Measurements from ENCODE around the gene EFNA5. TPM values are rescaled to one million over a fixed set of nuclear protein-coding genes. Genes with fewer than 3 reads are reported as not detected.

EFNA5 gene
- total RNA-seq, 1 donor from 2014 or later: 38.9 TPM

- no peak overlapping the region for H3K4me3 Mint-ChIP-seq (ENCODE audit: unreplicated experiment)
- no peaks in the 10 kb centered on the region for H3K36me3 Mint-ChIP-seq (ENCODE audit: low read depth)
- no peaks in the 10 kb centered on the region for H3K27me3 Mint-ChIP-seq (ENCODE audit: low read depth)
- TF ChIP-seq CTCF (IDR thresholded peaks at IDR 0.05): no peak
- no peak overlapping the region for H3K27ac Mint-ChIP-seq (ENCODE audit: unreplicated experiment)
- peaks cover 25% of the 10 kb centered on the region for H3K4me1 Mint-ChIP-seq (ENCODE audit: low read depth)
- no peak for DNase-seq (ENCODE audit: low spot score)
- H3K9me3 Mint-ChIP-seq (ENCODE audit: low read depth): no peaks in the 10 kb centered on the region
Measured at GRCh38 chr5:107484281-107484680, 186.5 kb downstream of the EFNA5 start.

- Mint-ChIP-seq H3K9me3 (ENCODE audit: low read depth) (no peaks in the 10 kb centered on the region), H3K4me1 (ENCODE audit: low read depth) (peaks cover 25% of the 10 kb centered on the region), H3K4me3 (ENCODE audit: unreplicated experiment) (no peak overlapping the region), H3K27me3 (ENCODE audit: low read depth) (no peaks in the 10 kb centered on the region), H3K27ac (ENCODE audit: unreplicated experiment) (peak overlapping the region; percentile 4), H3K36me3 (ENCODE audit: low read depth) (no peaks in the 10 kb centered on the region)
- no peak for DNase-seq (ENCODE audit: low spot score)
- no peak for TF ChIP-seq CTCF (IDR thresholded peaks at IDR 0.05)
Measured at GRCh38 chr5:107483231-107484024, 187.3 kb downstream of the EFNA5 start.

- H3K4me3 Mint-ChIP-seq (ENCODE audit: unreplicated experiment): no peak overlapping the region
- TF ChIP-seq CTCF (IDR thresholded peaks at IDR 0.05): no peak
- no peaks in the 10 kb centered on the region for H3K9me3 Mint-ChIP-seq (ENCODE audit: low read depth)
- H3K36me3 Mint-ChIP-seq (ENCODE audit: low read depth): no peaks in the 10 kb centered on the region
- H3K27me3 Mint-ChIP-seq (ENCODE audit: low read depth): no peaks in the 10 kb centered on the region
- peaks cover 15% of the 10 kb centered on the region for H3K4me1 Mint-ChIP-seq (ENCODE audit: low read depth)
- no peak for DNase-seq (ENCODE audit: low spot score)
- H3K27ac Mint-ChIP-seq (ENCODE audit: unreplicated experiment): no peak overlapping the region
Measured at GRCh38 chr5:107478068-107478641, 192.6 kb downstream of the EFNA5 start.

GRCh38 chr5:107477492-107477891 lies 193.2 kb downstream of the EFNA5 start:
- no peaks in the 10 kb centered on the region for H3K36me3 Mint-ChIP-seq (ENCODE audit: low read depth)
- DNase-seq (ENCODE audit: low spot score): no peak
- no peak overlapping the region for H3K27ac Mint-ChIP-seq (ENCODE audit: unreplicated experiment)
- no peak overlapping the region for H3K4me3 Mint-ChIP-seq (ENCODE audit: unreplicated experiment)
- peaks cover 14% of the 10 kb centered on the region for H3K4me1 Mint-ChIP-seq (ENCODE audit: low read depth)
- H3K9me3 Mint-ChIP-seq (ENCODE audit: low read depth): no peaks in the 10 kb centered on the region
- no peak for TF ChIP-seq CTCF (IDR thresholded peaks at IDR 0.05)
- no peaks in the 10 kb centered on the region for H3K27me3 Mint-ChIP-seq (ENCODE audit: low read depth)

GRCh38 chr5:107476783-107477182 lies 194.0 kb downstream of the EFNA5 start:
- no peaks in the 10 kb centered on the region for H3K27me3 Mint-ChIP-seq (ENCODE audit: low read depth)
- H3K4me1 Mint-ChIP-seq (ENCODE audit: low read depth): peaks cover 14% of the 10 kb centered on the region
- no peak overlapping the region for H3K4me3 Mint-ChIP-seq (ENCODE audit: unreplicated experiment)
- peak overlapping the region; percentile 29 for H3K27ac Mint-ChIP-seq (ENCODE audit: unreplicated experiment)
- no peak for DNase-seq (ENCODE audit: low spot score)
- no peaks in the 10 kb centered on the region for H3K9me3 Mint-ChIP-seq (ENCODE audit: low read depth)
- no peak for TF ChIP-seq CTCF (IDR thresholded peaks at IDR 0.05)
- no peaks in the 10 kb centered on the region for H3K36me3 Mint-ChIP-seq (ENCODE audit: low read depth)
